Nephron progenitor cell (in vitro differentiated cells): ENCODE results near the gene TXNDC5.

ENCODE experiments used
- DNase-seq: peaks from one replicate; pipeline ENCODE4 v3.0.0; 2021
- H3K27ac Mint-ChIP-seq: 2 replicates; pipeline ENCODE4 v1.8.0; 2021; ENCODE audit warnings: mild to moderate bottlenecking, moderate library complexity, mixed read lengths
- H3K27me3 Mint-ChIP-seq: 2 replicates; pipeline ENCODE4 v1.8.0; 2021; ENCODE audit warnings: mild to moderate bottlenecking, low read depth, mixed read lengths; ENCODE audit not compliant: poor library complexity
- H3K36me3 Mint-ChIP-seq: 2 replicates; pipeline ENCODE4 v1.8.0; 2021; ENCODE audit warnings: low read depth, mixed read lengths
- H3K4me1 Mint-ChIP-seq: 2 replicates; pipeline ENCODE4 v1.8.0; 2021; ENCODE audit warnings: mixed read lengths
- H3K4me3 Mint-ChIP-seq: 2 replicates; pipeline ENCODE4 v1.8.0; 2021; ENCODE audit warnings: mild to moderate bottlenecking, moderate library complexity, mixed read lengths
- H3K9me3 Mint-ChIP-seq: 2 replicates; pipeline ENCODE4 v1.8.0; 2021; ENCODE audit warnings: mild to moderate bottlenecking, moderate library complexity, mixed read lengths
- TF ChIP-seq, protein P1 (sequence below): fragments of 200-600 bp; sonication (generic); IDR thresholded peaks from 2 replicates; pipeline ENCODE4 v1.5.0; 2021; ENCODE audit warnings: antibody characterized with exemption

TXNDC5 gene

DNA sequence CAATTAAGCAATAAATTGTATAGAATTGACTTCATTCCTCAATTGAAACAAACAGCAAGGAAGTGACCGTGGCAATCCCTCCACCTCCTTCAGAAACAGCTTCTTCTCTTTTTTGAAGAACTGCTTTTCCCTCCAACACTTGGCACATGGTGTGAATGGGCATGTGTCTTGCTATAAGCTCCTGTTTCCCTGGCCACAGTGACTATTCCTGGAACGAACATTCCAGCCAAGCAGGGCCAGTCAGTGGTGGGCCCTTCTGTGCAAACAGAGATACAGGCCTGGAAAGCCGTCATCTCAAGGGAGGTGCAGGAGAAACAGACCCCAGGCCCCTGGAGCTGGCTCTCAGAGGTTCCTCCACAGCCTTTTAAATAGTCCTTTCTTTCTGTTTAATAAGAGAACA, 6.9 kb downstream of the TXNDC5 start:
- Mint-ChIP-seq H3K27ac (no peak overlapping the region), H3K4me3 (no peak overlapping the region), H3K4me1 (peaks cover 11% of the 10 kb centered on the region), H3K27me3 (peaks cover under 1% of the 10 kb centered on the region), H3K36me3 (peaks cover 33% of the 10 kb centered on the region), H3K9me3 (no peaks in the 10 kb centered on the region)
- TF ChIP-seq, protein P1, sequence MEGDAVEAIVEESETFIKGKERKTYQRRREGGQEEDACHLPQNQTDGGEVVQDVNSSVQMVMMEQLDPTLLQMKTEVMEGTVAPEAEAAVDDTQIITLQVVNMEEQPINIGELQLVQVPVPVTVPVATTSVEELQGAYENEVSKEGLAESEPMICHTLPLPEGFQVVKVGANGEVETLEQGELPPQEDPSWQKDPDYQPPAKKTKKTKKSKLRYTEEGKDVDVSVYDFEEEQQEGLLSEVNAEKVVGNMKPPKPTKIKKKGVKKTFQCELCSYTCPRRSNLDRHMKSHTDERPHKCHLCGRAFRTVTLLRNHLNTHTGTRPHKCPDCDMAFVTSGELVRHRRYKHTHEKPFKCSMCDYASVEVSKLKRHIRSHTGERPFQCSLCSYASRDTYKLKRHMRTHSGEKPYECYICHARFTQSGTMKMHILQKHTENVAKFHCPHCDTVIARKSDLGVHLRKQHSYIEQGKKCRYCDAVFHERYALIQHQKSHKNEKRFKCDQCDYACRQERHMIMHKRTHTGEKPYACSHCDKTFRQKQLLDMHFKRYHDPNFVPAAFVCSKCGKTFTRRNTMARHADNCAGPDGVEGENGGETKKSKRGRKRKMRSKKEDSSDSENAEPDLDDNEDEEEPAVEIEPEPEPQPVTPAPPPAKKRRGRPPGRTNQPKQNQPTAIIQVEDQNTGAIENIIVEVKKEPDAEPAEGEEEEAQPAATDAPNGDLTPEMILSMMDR, result no peak
- DNase-seq, result no peak

DNA sequence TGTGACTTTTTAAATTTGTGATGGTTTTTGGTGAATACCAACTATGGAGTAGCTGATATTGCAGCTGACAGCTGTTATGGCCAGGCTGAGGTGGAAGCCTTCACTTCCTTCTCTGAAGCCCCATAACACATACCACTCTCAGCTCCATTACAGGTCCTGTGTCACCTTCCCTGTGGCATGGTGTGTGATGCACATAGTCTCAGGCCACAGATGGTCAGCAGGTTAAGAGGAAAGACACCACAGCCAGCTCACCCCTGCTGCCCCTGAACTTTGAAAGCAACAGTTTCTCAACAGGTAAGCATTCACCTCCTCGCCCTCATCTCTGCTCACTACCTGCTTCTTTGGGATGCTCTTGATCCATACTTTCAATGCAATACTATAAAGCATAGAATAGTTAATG, 7.7 kb downstream of the TXNDC5 start:
- no peaks in the 10 kb centered on the region for H3K27me3 Mint-ChIP-seq
- peaks cover 6% of the 10 kb centered on the region for H3K4me1 Mint-ChIP-seq
- H3K27ac Mint-ChIP-seq, result no peak overlapping the region
- TF ChIP-seq, protein P1, result no peak
- H3K9me3 Mint-ChIP-seq, result no peaks in the 10 kb centered on the region
- H3K36me3 Mint-ChIP-seq, result peaks cover 41% of the 10 kb centered on the region
- no peak overlapping the region for H3K4me3 Mint-ChIP-seq
- no peak for DNase-seq

DNA sequence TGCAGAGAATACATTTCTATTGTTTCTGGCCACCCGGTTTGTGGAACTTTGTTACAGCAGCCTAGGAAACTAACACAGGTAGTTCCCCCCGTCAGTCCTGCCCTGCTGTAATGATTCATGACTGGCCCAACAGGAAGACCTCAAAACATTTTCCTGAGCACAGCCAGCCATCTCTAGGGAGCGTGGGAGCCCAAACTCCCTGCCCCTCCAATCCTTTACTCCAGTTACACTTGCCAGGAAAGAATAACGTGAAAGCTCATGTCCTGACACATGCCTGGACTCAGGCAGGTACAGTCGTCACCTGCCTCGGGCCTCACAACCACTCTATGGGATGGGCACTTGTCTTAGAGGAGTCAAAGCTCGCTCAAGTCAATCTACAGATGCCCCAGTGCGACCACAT, 8.4 kb downstream of the TXNDC5 start:
- DNase-seq, result no peak
- TF ChIP-seq, protein P1, result no peak
- Mint-ChIP-seq H3K9me3 (no peaks in the 10 kb centered on the region), H3K27me3 (no peaks in the 10 kb centered on the region), H3K4me1 (no peaks in the 10 kb centered on the region), H3K36me3 (peaks cover 47% of the 10 kb centered on the region), H3K4me3 (no peak overlapping the region), H3K27ac (no peak overlapping the region)

DNA sequence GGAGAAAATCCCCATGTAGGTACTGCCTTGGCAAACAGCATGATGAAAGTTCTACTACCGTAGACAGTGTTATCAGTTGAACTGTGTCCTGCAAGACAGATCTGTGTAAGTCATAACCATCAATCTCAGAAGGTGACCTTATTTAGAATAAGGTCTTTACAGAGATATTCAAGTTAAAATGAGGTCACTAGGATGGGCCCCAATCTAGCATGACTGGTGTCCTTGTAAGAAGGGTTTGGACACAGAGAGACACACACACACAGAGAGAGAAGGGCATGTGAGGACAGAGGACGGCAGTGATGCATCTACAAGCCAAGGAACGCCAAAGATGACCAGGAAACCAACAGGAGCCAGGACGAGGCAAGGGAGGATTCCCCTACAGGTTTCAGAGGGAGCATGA, 8.8 kb downstream of the TXNDC5 start:
- Mint-ChIP-seq H3K36me3 (peaks cover 51% of the 10 kb centered on the region), H3K9me3 (no peaks in the 10 kb centered on the region), H3K4me1 (no peaks in the 10 kb centered on the region), H3K27ac (no peak overlapping the region), H3K4me3 (no peak overlapping the region), H3K27me3 (no peaks in the 10 kb centered on the region)
- TF ChIP-seq, protein P1, result no peak
- DNase-seq, result no peak

DNA sequence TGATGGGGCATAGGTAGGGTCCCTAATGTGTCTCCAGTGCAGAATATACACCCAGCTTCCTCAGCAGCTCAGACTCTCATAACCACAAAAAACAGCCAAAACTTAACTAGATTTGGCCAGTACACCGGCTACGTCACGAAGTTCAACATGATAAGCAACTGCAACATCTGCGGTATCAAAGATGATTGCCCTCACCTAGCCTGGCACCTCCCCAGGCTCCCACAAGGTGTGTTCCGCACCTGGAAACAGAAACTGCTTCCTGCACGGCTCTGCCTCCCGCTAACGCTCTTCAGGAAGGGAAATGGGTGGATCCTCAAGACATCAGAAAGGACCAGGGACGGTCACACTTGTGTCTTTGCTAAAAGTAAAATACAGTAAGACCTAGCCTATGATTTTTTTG, 9.5 kb downstream of the TXNDC5 start:
- no peak overlapping the region for H3K27ac Mint-ChIP-seq
- peaks cover 55% of the 10 kb centered on the region for H3K36me3 Mint-ChIP-seq
- H3K4me3 Mint-ChIP-seq, result no peak overlapping the region
- no peaks in the 10 kb centered on the region for H3K9me3 Mint-ChIP-seq
- H3K4me1 Mint-ChIP-seq, result no peaks in the 10 kb centered on the region
- H3K27me3 Mint-ChIP-seq, result no peaks in the 10 kb centered on the region
- TF ChIP-seq, protein P1, result no peak
- no peak for DNase-seq

DNA sequence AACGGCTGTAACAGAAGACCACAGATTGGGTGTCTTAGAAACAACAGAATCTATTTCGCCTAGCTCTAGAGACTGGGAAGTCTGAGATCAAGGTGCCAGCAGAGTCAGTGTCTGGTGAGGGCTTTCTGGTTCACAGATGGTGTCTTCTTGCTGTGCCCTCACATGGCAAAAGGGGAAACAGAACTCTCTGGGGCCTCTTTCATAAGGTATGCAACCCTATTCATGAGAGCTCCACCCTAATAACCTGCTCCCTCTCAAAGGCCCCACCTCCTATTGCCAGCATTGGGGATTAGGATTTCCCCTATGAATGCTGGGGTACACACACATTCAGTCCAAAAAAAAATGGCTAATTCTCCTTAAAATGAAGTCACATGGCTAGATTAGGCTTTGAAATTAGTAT, 10.0 kb downstream of the TXNDC5 start:
- H3K9me3 Mint-ChIP-seq, result no peaks in the 10 kb centered on the region
- TF ChIP-seq, protein P1, result no peak
- DNase-seq, result no peak
- H3K4me1 Mint-ChIP-seq, result no peaks in the 10 kb centered on the region
- no peak overlapping the region for H3K27ac Mint-ChIP-seq
- no peaks in the 10 kb centered on the region for H3K27me3 Mint-ChIP-seq
- peaks cover 59% of the 10 kb centered on the region for H3K36me3 Mint-ChIP-seq
- no peak overlapping the region for H3K4me3 Mint-ChIP-seq
